Activated T-helper 2 cell treated with anti-CD3 and anti-CD28 coated beads, Interferon-gamma antibody, Interleukin-2, Interleukin-4, amounts not matched to agents 10 μg/mL and 5 μg/mL and 100 μg/mL, durations not matched to agents 14 hours and 24 hours and 36 hours (primary cell): ENCODE measurements around the gene MLYCD. TPM values are rescaled to one million over a fixed set of nuclear protein-coding genes. Genes with fewer than 3 reads are reported as not detected.

Source experiments
- DNase-seq: peaks from one replicate; pipeline ENCODE4 v3.0.0; 2021; ENCODE audit warnings: low spot score
- H3K27ac Mint-ChIP-seq: one replicate; pipeline ENCODE4 v1.8.0; 2021; ENCODE audit warnings: mixed read lengths
- H3K27me3 Mint-ChIP-seq: one replicate; pipeline ENCODE4 v1.8.0; 2021; ENCODE audit warnings: low read depth, mixed read lengths
- H3K36me3 Mint-ChIP-seq: one replicate; pipeline ENCODE4 v1.8.0; 2021; ENCODE audit warnings: low read depth, mixed read lengths
- H3K4me1 Mint-ChIP-seq: one replicate; pipeline ENCODE4 v1.8.0; 2021; ENCODE audit warnings: low read depth, mixed read lengths
- H3K4me3 Mint-ChIP-seq: one replicate; pipeline ENCODE4 v1.8.0; 2021; ENCODE audit warnings: low read depth, mild to moderate bottlenecking, moderate library complexity, mixed read lengths
- H3K9me3 Mint-ChIP-seq: one replicate; pipeline ENCODE4 v1.8.0; 2021; ENCODE audit warnings: mixed read lengths
- intact Hi-C: fragments of 100-400 bp; cut with micrococcal nuclease; formaldehyde crosslinking; loops from one replicate; pipeline ENCODE4 v1.15.1; 2023
- total RNA-seq: library from RNA; stranded (reverse); gene quantifications from 2 replicates; pipeline ENCODE4 v1.2.3, GENCODE V29; 2022

MLYCD gene
- total RNA-seq, 1 donor from 2014 or later, result 6.1 TPM

DNA sequence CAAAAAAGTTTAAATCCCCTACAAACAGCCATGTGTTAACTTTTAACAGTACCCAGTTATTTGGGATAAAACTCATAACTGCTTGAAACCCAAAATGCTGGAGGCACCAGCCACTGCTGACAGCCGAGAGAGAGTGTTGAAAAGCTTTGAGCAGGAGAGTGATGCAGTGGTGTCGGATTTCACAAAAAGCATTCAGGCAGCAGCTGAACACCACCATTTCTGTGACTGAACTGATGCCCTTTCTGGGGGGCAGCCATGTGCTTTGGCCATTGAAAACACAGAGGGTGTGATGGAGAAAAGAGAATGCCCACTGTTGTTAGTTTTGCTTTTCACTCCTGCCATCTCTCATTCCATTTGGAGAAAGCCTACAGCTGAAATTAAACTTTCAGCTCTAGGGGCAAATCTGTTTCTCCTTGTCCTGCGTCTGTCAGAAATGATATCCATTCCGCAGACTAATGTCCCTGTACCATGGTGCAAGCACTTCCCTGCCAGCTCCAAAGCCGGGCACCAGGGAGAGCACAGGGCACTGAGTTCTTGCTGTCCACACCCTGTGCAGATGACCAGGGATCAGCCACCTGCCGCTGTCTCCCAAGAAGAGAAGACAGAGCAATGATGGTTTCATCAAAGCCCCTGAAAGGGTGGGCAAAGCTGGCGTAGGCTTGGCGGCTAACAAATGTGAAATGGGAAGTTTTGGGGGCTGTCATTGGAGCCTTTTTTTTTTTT lies 16.6 kb upstream of the MLYCD start:
- no peak for DNase-seq
- Mint-ChIP-seq H3K27me3 (peaks cover 3% of the 10 kb centered on the region), H3K27ac (no peak overlapping the region), H3K36me3 (no peaks in the 10 kb centered on the region), H3K4me3 (no peak overlapping the region), H3K4me1 (no peaks in the 10 kb centered on the region), H3K9me3 (no peaks in the 10 kb centered on the region)
- intact Hi-C loops, result no loop called here

DNA sequence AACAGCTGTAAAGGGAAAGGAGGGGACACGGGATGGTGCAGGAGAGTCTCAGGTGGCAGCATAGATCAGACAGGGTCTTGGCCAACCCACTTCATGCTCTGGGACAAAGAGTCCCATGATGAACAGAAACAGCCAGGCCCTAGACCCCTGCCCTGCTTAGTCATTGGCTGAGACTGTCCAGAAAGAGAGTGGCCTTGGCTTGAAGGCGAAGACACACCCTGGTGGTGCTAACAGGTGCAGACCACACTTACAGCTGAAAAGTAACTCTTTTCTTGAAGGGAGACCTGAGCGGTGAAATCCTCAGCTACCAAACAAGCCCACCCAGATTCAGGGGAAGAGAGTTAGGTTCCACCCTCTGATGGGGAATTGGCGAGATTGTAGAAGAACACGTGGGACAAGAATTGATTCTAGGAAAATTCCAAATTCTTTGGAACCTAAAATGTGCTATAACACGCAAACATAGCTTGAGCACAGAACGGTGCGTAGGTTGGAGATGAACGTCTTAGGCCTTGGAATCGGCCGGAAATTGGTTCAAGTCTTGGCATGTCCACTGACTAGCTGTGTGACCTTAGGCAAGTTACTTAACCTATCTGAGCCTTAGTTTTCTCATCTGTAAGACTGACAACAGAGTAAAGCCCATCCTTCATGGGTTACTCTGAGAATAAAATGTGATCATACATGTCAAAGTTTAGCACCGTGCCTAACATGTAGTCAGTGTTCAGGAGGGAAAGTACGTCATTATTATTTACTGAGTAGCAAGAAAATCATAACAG lies 12.5 kb upstream of the MLYCD start:
- H3K27ac Mint-ChIP-seq, result no peak overlapping the region

DNA sequence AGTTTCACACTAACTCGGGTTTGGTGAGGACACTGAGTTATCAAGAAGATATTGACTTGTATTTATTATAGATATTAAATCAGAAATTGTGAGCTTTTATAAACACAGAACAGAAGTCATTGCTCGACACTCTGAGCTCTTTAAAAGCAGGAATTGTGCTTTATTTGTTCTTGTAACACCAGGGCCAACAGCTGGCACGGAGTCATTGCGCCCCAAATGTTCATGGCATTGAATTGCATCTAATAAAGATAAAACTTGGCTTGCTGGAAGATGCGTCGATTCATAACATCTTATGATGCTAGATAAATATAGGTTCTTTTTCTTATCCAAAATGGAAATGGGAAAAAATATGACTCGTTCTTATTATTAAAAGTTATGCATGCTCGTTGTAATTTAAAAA lies 11.8 kb upstream of the MLYCD start:
- no peaks in the 10 kb centered on the region for H3K36me3 Mint-ChIP-seq
- H3K4me1 Mint-ChIP-seq, result no peaks in the 10 kb centered on the region
- H3K27ac Mint-ChIP-seq, result no peak overlapping the region
- intact Hi-C loops, result no loop called here
- peaks cover 3% of the 10 kb centered on the region for H3K9me3 Mint-ChIP-seq
- no peak overlapping the region for H3K4me3 Mint-ChIP-seq
- peaks cover 2% of the 10 kb centered on the region for H3K27me3 Mint-ChIP-seq
- no peak for DNase-seq

More for the DNA sequence above, 12.5 kb upstream of the MLYCD start:
- H3K9me3 Mint-ChIP-seq, result no peaks in the 10 kb centered on the region
- H3K36me3 Mint-ChIP-seq, result no peaks in the 10 kb centered on the region
- intact Hi-C loops, result no loop called here
- DNase-seq, result no peak
- peaks cover 2% of the 10 kb centered on the region for H3K27me3 Mint-ChIP-seq
- no peaks in the 10 kb centered on the region for H3K4me1 Mint-ChIP-seq
- H3K4me3 Mint-ChIP-seq, result no peak overlapping the region

DNA sequence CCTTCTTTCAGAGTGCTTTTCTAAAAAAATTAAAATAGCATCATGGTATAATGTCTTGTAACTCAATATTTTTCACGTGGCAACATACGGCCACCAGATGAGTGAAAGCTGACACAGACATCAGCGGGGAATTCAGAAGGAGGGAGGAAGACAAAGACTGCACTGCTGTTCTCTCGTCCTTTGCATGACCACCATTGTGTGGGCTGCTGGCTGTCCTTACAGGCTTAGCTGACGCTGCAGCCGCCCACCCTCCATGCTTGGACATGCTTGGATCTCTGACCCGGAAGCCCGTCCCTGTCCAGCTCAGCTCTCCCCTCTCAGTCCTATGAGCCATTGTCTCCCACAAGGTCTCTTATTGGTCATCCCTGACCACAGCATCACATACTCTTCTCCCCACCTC lies 11.4 kb upstream of the MLYCD start:
- no peaks in the 10 kb centered on the region for H3K36me3 Mint-ChIP-seq
- peaks cover 4% of the 10 kb centered on the region for H3K27me3 Mint-ChIP-seq
- no peaks in the 10 kb centered on the region for H3K4me1 Mint-ChIP-seq
- H3K4me3 Mint-ChIP-seq, result no peak overlapping the region
- H3K9me3 Mint-ChIP-seq, result peaks cover 3% of the 10 kb centered on the region
- DNase-seq, result no peak
- H3K27ac Mint-ChIP-seq, result no peak overlapping the region
- intact Hi-C loops, result no loop called here

DNA sequence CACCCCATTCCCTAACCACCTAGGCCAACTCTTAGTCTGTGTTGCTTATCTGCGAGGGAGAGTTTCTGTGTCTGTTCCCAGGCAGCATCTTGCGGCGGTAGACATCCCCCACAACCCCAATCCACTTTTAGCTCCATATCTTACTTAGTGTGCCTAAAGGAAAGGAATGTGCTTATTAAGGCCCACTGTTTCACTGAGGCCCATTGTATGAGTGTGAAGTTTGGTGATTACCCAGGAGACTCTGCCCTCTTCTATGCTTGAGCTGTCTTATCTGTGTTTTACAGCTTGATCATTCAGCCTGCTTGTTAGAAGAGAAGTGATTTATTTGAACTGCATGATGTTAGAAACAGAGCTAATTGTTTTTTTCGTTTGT lies 10.3 kb upstream of the MLYCD start:
- Mint-ChIP-seq H3K27me3 (peaks cover 7% of the 10 kb centered on the region), H3K9me3 (peaks cover 3% of the 10 kb centered on the region), H3K27ac (no peak overlapping the region), H3K4me1 (no peaks in the 10 kb centered on the region), H3K4me3 (no peak overlapping the region), H3K36me3 (no peaks in the 10 kb centered on the region)
- intact Hi-C loops, result no loop called here
- DNase-seq, result no peak

DNA sequence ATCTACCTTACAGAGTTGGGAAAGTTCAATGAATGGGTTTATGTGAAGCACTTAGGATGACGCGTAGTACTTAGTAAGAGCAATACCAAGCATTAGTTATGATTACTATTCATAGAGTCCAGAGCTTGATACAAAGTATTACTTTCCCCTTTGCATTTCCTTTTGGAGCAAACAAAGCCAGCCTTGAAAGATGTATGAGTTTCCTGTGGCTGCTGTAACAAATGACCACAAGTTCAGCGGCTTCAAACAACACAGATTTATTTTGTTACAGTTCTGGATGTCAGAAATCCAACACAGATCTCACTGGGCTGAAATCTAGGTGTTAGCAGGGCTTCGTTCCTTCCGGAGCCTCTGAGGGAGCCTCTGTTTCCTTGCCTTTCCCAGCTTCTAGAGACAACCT lies 8.6 kb upstream of the MLYCD start:
- Mint-ChIP-seq H3K27me3 (peaks cover 7% of the 10 kb centered on the region), H3K27ac (no peak overlapping the region), H3K9me3 (peaks cover 3% of the 10 kb centered on the region), H3K36me3 (no peaks in the 10 kb centered on the region), H3K4me3 (no peak overlapping the region), H3K4me1 (no peaks in the 10 kb centered on the region)
- intact Hi-C loops, result no loop called here
- no peak for DNase-seq

DNA sequence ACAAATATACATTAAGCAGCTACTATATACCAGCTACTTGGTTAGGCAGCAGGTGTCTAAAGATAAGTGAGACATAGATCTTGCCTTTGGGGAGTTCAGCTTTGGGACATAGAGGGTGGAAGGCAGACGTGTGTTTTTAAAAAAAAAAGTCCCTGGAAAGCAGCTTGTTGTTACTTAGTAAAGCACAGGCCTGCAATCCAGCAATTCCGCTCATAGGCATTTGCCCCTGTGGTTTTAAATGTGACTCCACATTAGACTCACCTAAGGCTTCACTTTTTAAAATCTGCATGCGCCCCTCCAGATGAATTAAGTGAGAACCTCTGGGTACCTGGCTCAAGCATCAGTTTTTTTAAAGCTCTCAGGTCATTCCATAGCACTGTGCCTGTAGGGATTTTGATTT lies 7.2 kb upstream of the MLYCD start:
- Mint-ChIP-seq H3K4me3 (no peak overlapping the region), H3K9me3 (peaks cover 3% of the 10 kb centered on the region), H3K27ac (no peak overlapping the region), H3K27me3 (peaks cover 8% of the 10 kb centered on the region), H3K4me1 (no peaks in the 10 kb centered on the region), H3K36me3 (no peaks in the 10 kb centered on the region)
- no peak for DNase-seq
- intact Hi-C loops, result no loop called here

DNA sequence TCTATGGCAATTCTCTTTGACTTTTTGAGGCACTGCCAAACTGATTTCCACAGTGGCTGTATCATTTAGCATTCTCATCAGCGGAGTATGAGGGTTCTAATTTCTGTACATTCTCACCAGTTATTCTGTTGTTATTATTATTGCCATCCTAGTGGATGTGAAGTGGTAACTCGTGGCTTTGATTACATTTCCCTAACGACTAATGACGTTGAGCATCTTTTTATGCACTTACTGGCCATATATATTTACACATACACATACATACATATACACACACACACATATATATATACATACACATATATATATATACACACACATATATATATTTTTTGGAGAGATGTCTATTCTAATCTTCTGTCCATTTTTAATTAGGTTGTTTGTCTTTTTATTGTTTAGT lies 3.7 kb upstream of the MLYCD start:
- Mint-ChIP-seq H3K27ac (no peak overlapping the region), H3K36me3 (peaks cover 3% of the 10 kb centered on the region), H3K4me3 (no peak overlapping the region), H3K27me3 (peaks cover 18% of the 10 kb centered on the region), H3K4me1 (peaks cover 12% of the 10 kb centered on the region), H3K9me3 (peaks cover 3% of the 10 kb centered on the region)
- intact Hi-C loops, result loop anchor here (5.0 kb wide), 1 partner anchor 68 kb away; no protein-coding TSS in a partner anchor
- DNase-seq, result no peak

DNA sequence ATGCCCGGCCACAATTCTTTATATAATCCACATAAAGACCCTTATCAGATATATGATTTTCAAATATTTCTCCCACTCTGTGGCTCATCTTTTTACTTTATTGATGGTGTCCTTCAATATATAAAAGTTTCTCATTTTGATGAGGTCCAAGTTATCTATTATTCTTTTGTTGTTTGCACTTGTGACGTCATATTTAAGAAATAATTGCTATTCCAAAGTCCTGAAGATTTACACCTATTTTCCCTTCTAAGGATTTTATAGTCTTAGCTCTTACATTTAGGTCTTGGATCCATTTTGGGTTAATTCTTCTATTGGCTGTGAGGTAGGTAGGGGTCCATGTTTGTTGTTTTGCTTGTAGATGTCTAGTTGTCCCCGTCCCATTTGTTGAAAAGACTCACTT lies 3.0 kb upstream of the MLYCD start:
- intact Hi-C loops, result loop anchor here (5.0 kb wide), 1 partner anchor 69 kb away; no protein-coding TSS in a partner anchor
- peaks cover 3% of the 10 kb centered on the region for H3K36me3 Mint-ChIP-seq

DNA sequence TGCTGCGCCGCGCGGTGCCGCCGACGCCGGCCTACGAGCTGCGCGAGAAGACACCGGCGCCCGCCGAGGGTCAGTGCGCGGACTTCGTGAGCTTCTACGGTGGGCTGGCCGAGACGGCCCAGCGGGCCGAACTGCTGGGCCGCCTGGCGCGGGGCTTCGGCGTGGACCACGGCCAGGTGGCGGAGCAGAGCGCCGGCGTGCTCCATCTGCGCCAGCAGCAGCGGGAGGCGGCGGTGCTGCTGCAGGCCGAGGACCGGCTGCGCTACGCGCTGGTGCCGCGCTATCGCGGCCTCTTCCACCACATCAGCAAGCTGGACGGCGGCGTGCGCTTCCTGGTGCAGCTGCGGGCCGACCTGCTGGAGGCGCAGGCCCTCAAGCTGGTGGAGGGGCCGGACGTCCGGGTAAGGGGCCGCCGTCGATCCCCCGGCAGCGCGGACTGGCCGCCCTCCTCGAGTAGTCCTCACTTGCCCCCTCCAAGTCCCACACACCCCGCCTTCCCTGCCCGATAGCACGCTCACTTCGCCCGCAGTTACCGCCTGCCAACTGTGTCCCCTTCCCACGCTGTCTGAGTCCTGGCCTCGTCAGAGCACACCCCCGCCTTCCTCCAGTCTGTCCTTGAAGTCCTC lies 470 bp downstream of the MLYCD start:
- no peaks in the 10 kb centered on the region for H3K9me3 Mint-ChIP-seq
- H3K36me3 Mint-ChIP-seq, result peaks cover 3% of the 10 kb centered on the region
- intact Hi-C loops, result loop anchor here (1.0 to 5.0 kb wide), 4 partner anchors 53 to 288 kb away; partner anchors contain the start of genes HSBP1, OSGIN1 and TAF1C
- H3K27me3 Mint-ChIP-seq, result peaks cover 13% of the 10 kb centered on the region
- H3K4me1 Mint-ChIP-seq, result peaks cover 22% of the 10 kb centered on the region
- H3K4me3 Mint-ChIP-seq, result peak overlapping the region; percentile 97
- peak; percentile 47 for DNase-seq
- H3K27ac Mint-ChIP-seq, result peak overlapping the region; percentile 75

More for the DNA sequence above, 3.0 kb upstream of the MLYCD start:
- peaks cover 15% of the 10 kb centered on the region for H3K4me1 Mint-ChIP-seq
- no peak overlapping the region for H3K27ac Mint-ChIP-seq
- H3K9me3 Mint-ChIP-seq, result peaks cover 3% of the 10 kb centered on the region
- H3K4me3 Mint-ChIP-seq, result no peak overlapping the region
- H3K27me3 Mint-ChIP-seq, result peaks cover 18% of the 10 kb centered on the region
- no peak for DNase-seq

DNA sequence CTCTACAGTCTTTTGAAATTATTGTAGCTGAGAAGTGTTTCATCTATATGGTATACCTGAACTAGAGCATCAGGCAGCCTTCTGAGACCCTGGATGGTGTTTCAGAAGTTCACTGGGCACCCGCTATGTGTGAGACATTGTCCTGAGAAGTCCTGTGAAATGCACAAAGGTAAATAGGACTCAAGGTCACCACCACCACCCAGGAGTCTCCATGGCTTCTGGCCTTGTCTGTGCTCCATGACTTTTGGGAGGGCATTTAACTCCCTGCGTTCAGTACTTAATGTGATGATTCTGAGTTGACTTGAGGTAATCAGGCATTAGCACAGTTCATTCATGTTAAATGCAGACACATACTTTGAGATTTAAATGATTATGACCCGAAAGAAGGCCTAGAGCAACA lies 1.1 kb downstream of the MLYCD start:
- no peak for DNase-seq
- peak overlapping the region; percentile 97 for H3K4me3 Mint-ChIP-seq
- H3K4me1 Mint-ChIP-seq, result peaks cover 22% of the 10 kb centered on the region
- intact Hi-C loops, result loop anchor here (1.0 to 5.0 kb wide), 4 partner anchors 53 to 287 kb away; partner anchors contain the start of genes HSBP1, OSGIN1 and TAF1C
- peaks cover 3% of the 10 kb centered on the region for H3K36me3 Mint-ChIP-seq
- H3K27me3 Mint-ChIP-seq, result peaks cover 13% of the 10 kb centered on the region
- H3K27ac Mint-ChIP-seq, result peak overlapping the region; percentile 75
- no peaks in the 10 kb centered on the region for H3K9me3 Mint-ChIP-seq

DNA sequence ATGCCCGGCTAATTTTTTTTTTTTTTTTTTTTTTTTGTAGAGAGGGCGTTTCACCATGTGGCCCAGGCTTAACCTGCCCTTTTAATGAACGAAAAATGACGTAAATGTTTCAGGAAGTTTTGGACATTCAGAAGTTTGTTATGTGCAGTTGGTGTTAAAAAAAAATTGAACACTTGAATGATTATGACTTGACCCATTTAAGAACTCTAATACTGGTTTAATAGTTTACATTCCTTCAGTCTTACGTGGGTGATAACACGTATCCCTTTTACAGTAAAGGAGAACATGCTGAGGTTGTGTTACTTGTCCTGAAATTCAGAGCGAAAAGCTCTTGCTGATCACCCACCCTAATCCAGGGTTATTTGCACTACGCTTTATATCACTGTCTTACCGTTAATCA lies 1.7 kb downstream of the MLYCD start:
- H3K36me3 Mint-ChIP-seq, result peaks cover 3% of the 10 kb centered on the region
- no peaks in the 10 kb centered on the region for H3K9me3 Mint-ChIP-seq
- no peak for DNase-seq
- H3K27me3 Mint-ChIP-seq, result peaks cover 13% of the 10 kb centered on the region
- no peak overlapping the region for H3K27ac Mint-ChIP-seq
- intact Hi-C loops, result no loop called here
- H3K4me3 Mint-ChIP-seq, result peak overlapping the region; percentile 97
- H3K4me1 Mint-ChIP-seq, result peaks cover 22% of the 10 kb centered on the region

DNA sequence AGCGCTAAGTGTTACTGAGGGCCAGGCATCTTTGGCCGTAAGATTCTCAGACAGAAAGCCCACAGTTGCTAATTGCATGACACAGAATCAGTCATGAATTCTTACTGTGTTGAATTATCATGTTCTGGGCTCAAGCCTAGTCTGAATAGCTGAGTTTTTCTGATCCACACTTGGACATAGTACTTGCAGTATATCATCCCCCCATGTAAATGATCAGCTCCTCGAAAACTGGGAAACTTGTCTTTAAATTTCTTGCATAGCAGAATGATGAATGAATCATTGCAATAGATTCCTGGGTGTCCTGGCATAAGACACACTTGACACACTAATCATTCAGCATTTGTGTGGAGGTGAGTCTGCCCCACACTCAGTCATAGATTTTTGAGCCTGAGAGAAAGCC lies 2.2 kb downstream of the MLYCD start:
- DNase-seq, result no peak
- H3K9me3 Mint-ChIP-seq, result no peaks in the 10 kb centered on the region
- no peak overlapping the region for H3K27ac Mint-ChIP-seq
- peaks cover 3% of the 10 kb centered on the region for H3K36me3 Mint-ChIP-seq
- H3K27me3 Mint-ChIP-seq, result peaks cover 10% of the 10 kb centered on the region
- H3K4me1 Mint-ChIP-seq, result peaks cover 22% of the 10 kb centered on the region
- peak overlapping the region; percentile 54 for H3K4me3 Mint-ChIP-seq
- intact Hi-C loops, result no loop called here
